GM23338 (cell line): ENCODE data around the gene TRMT2A. TPM values are rescaled to one million over a fixed set of nuclear protein-coding genes. Genes with fewer than 3 reads are reported as not detected.

Experiments used
- ATAC-seq: fragments of 200-7000 bp; cut with Tn5 transposase; 3 replicates; pipeline ENCODE4 v1.9.1; 2020
- DNase-seq: peaks from one replicate; pipeline ENCODE4 v3.0.0-alpha.2; 2015; ENCODE audit warnings: low spot score
- H2AFZ ChIP-seq: fragments of 200-600 bp; sonication (generic); 2 replicates; pipeline ENCODE4 v1.8.0; 2016; ENCODE audit warnings: antibody characterized with exemption, mild to moderate bottlenecking, moderate library complexity
- H3F3A ChIP-seq: fragments of 200-600 bp; sonication (generic); replicated peaks from 2 replicates; pipeline ENCODE4 v1.8.0; 2017; ENCODE audit warnings: antibody characterized with exemption, mixed run types, low read depth
- H3K27ac ChIP-seq: fragments of 200-600 bp; sonication (generic); 2 replicates; pipeline ENCODE4 v1.6.1; 2016; ENCODE audit warnings: low read depth
- H3K27me3 ChIP-seq: fragments of 200-600 bp; sonication (generic); 2 replicates; pipeline ENCODE4 v1.8.0; 2016; ENCODE audit warnings: mild to moderate bottlenecking, mixed run types, moderate library complexity; ENCODE audit not compliant: insufficient read depth
- H3K36me3 ChIP-seq: fragments of 200-600 bp; sonication (generic); 2 replicates; pipeline ENCODE4 v1.8.0; 2016; ENCODE audit warnings: mild to moderate bottlenecking; ENCODE audit not compliant: insufficient read depth
- H3K4me1 ChIP-seq: fragments of 200-600 bp; sonication (generic); 2 replicates; pipeline ENCODE4 v1.8.0; 2016; ENCODE audit warnings: mild to moderate bottlenecking, moderate library complexity; ENCODE audit not compliant: insufficient read depth
- H3K4me2 ChIP-seq: fragments of 200-600 bp; sonication (generic); 2 replicates; pipeline ENCODE4 v1.7.1; 2017; ENCODE audit warnings: mixed run types
- H3K4me3 ChIP-seq: fragments of 200-600 bp; sonication (generic); 2 replicates; pipeline ENCODE4 v1.6.1; 2016; ENCODE audit warnings: mixed run types
- H3K79me2 ChIP-seq: fragments of 200-600 bp; sonication (generic); replicated peaks from 2 replicates; pipeline ENCODE4 v1.8.0; 2017; ENCODE audit warnings: mild to moderate bottlenecking; ENCODE audit not compliant: insufficient read depth
- H3K9me2 ChIP-seq: fragments of 200-600 bp; sonication (generic); 2 replicates; pipeline ENCODE4 v1.8.0; 2017; ENCODE audit not compliant: insufficient read depth
- H4K20me1 ChIP-seq: fragments of 200-600 bp; sonication (generic); replicated peaks from 2 replicates; pipeline ENCODE4 v1.8.0; 2017; ENCODE audit warnings: mild to moderate bottlenecking; ENCODE audit not compliant: insufficient read depth
- H3K27ac Mint-ChIP-seq: 2 replicates; pipeline ENCODE4 v1.8.0; 2020; ENCODE audit warnings: inconsistent platforms, mild to moderate bottlenecking, moderate library complexity, mixed read lengths
- H3K27me3 Mint-ChIP-seq: 3 replicates; pipeline ENCODE4 v1.8.0; 2022; ENCODE audit warnings: low read depth, mild to moderate bottlenecking, moderate library complexity, mixed read lengths, inconsistent platforms; ENCODE audit not compliant: insufficient read depth, poor library complexity
- H3K36me3 Mint-ChIP-seq: 3 replicates; pipeline ENCODE4 v1.8.0; 2021; ENCODE audit warnings: low read depth, mild to moderate bottlenecking, inconsistent platforms, moderate library complexity, mixed read lengths
- H3K4me1 Mint-ChIP-seq: 3 replicates; pipeline ENCODE4 v1.8.0; 2020; ENCODE audit warnings: mild to moderate bottlenecking, inconsistent platforms, mixed read lengths
- H3K4me3 Mint-ChIP-seq: 3 replicates; pipeline ENCODE4 v1.8.0; 2021; ENCODE audit warnings: moderate library complexity, mild to moderate bottlenecking, inconsistent platforms, mixed read lengths
- H3K9me3 Mint-ChIP-seq: 3 replicates; pipeline ENCODE4 v1.8.0; 2020; ENCODE audit warnings: moderate library complexity, mild to moderate bottlenecking, inconsistent platforms, mixed read lengths
- CTCF ChIP-seq, 2 experiments: fragments of 200-600 bp in 1 of 2; sonication (generic) in 1 of 2; conservative IDR thresholded peaks; 2 replicates each; pipeline versions ENCODE4 v1.5.1 to v1.6.1; 2016 to 2017; ENCODE audit warnings: antibody characterized with exemption in 2 of 2, low read depth in 2 of 2, mild to moderate bottlenecking in 2 of 2, moderate library complexity in 1 of 2
- ETS1 ChIP-seq: IDR thresholded peaks from 2 replicates; pipeline ENCODE4 v1.6.1; 2016; ENCODE audit warnings: antibody characterized with exemption
- EZH2phosphoT487 ChIP-seq: fragments of 200-600 bp; sonication (generic); IDR thresholded peaks from one replicate; pipeline ENCODE4 v1.8.1; 2018; ENCODE audit warnings: antibody characterized with exemption; ENCODE audit not compliant: unreplicated experiment
- JUNB ChIP-seq: IDR thresholded peaks from one replicate; pipeline ENCODE4 v1.6.1; 2016; ENCODE audit warnings: antibody characterized with exemption; ENCODE audit not compliant: unreplicated experiment
- NANOG ChIP-seq: IDR thresholded peaks from 2 replicates; pipeline ENCODE4 v1.6.1; 2016; ENCODE audit warnings: antibody characterized with exemption, borderline replicate concordance
- POLR2AphosphoS5 ChIP-seq: IDR thresholded peaks from 2 replicates; pipeline ENCODE4 v1.6.1; 2016; ENCODE audit warnings: antibody characterized with exemption, low read depth
- STAT1 ChIP-seq: IDR thresholded peaks from one replicate; pipeline ENCODE4 v1.6.1; 2016; ENCODE audit warnings: antibody characterized with exemption; ENCODE audit not compliant: unreplicated experiment
- ZNF114 ChIP-seq: fragments of 250-450 bp; sonication (Bioruptor Pico); IDR thresholded peaks from 2 replicates; pipeline ENCODE4 v1.5.0; 2020; ENCODE audit warnings: mild to moderate bottlenecking, moderate library complexity
- ZNF331 ChIP-seq: fragments of 250-450 bp; sonication (Bioruptor Pico); IDR thresholded peaks from 2 replicates; pipeline ENCODE4 v1.5.0; 2020; ENCODE audit warnings: low read depth, mild to moderate bottlenecking, moderate library complexity
- ZNF462 ChIP-seq: fragments of 250-450 bp; sonication (Bioruptor Pico); IDR thresholded peaks from 2 replicates; pipeline ENCODE4 v1.5.0; 2020; ENCODE audit warnings: mild to moderate bottlenecking, moderate library complexity
- polyA plus RNA-seq: library from polyadenylated mRNA; unstranded; fragments of >200 nt; fragmentation: Nextera tagmentation; extraction: Ambion mirVana; gene quantifications from 2 replicates; pipeline ENCODE4 v1.2.1, GENCODE V29; 2016
- total RNA-seq: library from RNA; depleted of rRNA; stranded (reverse); fragments of >200 nt; shearing (Covaris generic); gene quantifications from 2 replicates; pipeline ENCODE4 v1.2.3, GENCODE V29; 2014

Gene TRMT2A
- total and polyA plus RNA-seq, 2 experiments from 2014 or later = 41.3 to 61.3 TPM

- TF ChIP-seq CTCF (conservative IDR thresholded peaks at IDR 0.05; ENCODE audit: low read depth in 2 of 2) (no peak), JUNB (no peak), NANOG (no peak), ZNF462 (CRISPR knock-in tag) (no peak)
Measured at GRCh38 chr22:20156042-20156389, 39.0 kb upstream of the TRMT2A start (continued).

GRCh38 chr22:20155330-20156041 is 38.5 kb upstream of the TRMT2A start:
- Histone ChIP-seq H2AFZ (no peak overlapping the region), H3K36me3 (no peaks in the 10 kb centered on the region), H3K4me1 (no peaks in the 10 kb centered on the region), H3K27ac (no peak overlapping the region), H3K4me3 (no peak overlapping the region), H3K9me2 (no peaks in the 10 kb centered on the region), H3K4me2 (no peak overlapping the region), H3K79me2 (no peaks in the 10 kb centered on the region), H3K27me3 (no peaks in the 10 kb centered on the region), H3F3A (no peaks in the 10 kb centered on the region), H4K20me1 (no peaks in the 10 kb centered on the region)
- H3K4me1 Mint-ChIP-seq = peaks cover 10% of the 10 kb centered on the region
- H3K27ac Mint-ChIP-seq = no peak overlapping the region
- peaks cover 9% of the 10 kb centered on the region for H3K27me3 Mint-ChIP-seq
- DNase-seq (no peak), ATAC-seq (no peak)
- H3K9me3 Mint-ChIP-seq = no peaks in the 10 kb centered on the region
- no peak overlapping the region for H3K4me3 Mint-ChIP-seq
- no peaks in the 10 kb centered on the region for H3K36me3 Mint-ChIP-seq
- TF ChIP-seq ZNF114 (CRISPR knock-in tag) (no peak), JUNB (no peak), ETS1 (no peak), NANOG (no peak), STAT1 (no peak), ZNF331 (no peak), POLR2AphosphoS5 (no peak), EZH2phosphoT487 (no peak)
